Heart right ventricle (tissue), 16 donors: ENCODE data around the gene ANKRD13C. TPM values are rescaled to one million over a fixed set of nuclear protein-coding genes. Genes with fewer than 3 reads are reported as not detected.

ENCODE experiments used
- ATAC-seq, 8 donors: fragments of 200-7000 bp; cut with Tn5 transposase; one replicate each; pipeline ENCODE4 v1.9.1; 2020; ENCODE audit warnings: mild to moderate bottlenecking in 8 of 8, moderate library complexity in 8 of 8, moderate number of reproducible peaks in 1 of 8
- DNase-seq, 2 donors: peaks; one replicate each; pipeline ENCODE4 v3.0.0-alpha.2; 2020
- H3K27ac ChIP-seq, 10 donors: fragments of 200-600 bp; sonication (generic) in 2 of 10; one replicate each; pipeline versions ENCODE4 v1.5.0 to v1.8.0; 2020 to 2022; ENCODE audit warnings: mild to moderate bottlenecking in 3 of 10
- H3K27me3 ChIP-seq, 7 donors: fragments of 200-600 bp; one replicate each; pipeline ENCODE4 v1.8.0; 2021 to 2022; ENCODE audit warnings: mild to moderate bottlenecking in 2 of 7
- H3K36me3 ChIP-seq, 9 donors: fragments of 200-600 bp; sonication (generic) in 1 of 9; one replicate each; pipeline versions ENCODE4 v1.5.0 to v1.8.0; 2020 to 2022; ENCODE audit warnings: mild to moderate bottlenecking in 2 of 9
- H3K4me1 ChIP-seq, 9 donors: fragments of 200-600 bp; sonication (generic) in 1 of 9; one replicate each; pipeline versions ENCODE4 v1.5.0 to v1.8.0; 2020 to 2022; ENCODE audit warnings: mild to moderate bottlenecking in 4 of 9
- H3K4me3 ChIP-seq, 10 donors: fragments of 200-600 bp; sonication (generic) in 2 of 10; one replicate each; pipeline versions ENCODE4 v1.5.0 to v1.8.0; 2020 to 2022; ENCODE audit warnings: mild to moderate bottlenecking in 7 of 10, moderate library complexity in 2 of 10
- H3K9me3 ChIP-seq, 11 donors: fragments of 200-600 bp in 10 of 11; sonication (generic) in 2 of 11; one replicate each; pipeline versions ENCODE4 v1.5.0 to v1.8.0; 2013 to 2022; ENCODE audit warnings: mild to moderate bottlenecking in 2 of 11, control low read depth in 1 of 11, moderate library complexity in 1 of 11
- WGBS, 2 donors: extraction: QIAGEN DNeasy Blood & Tissue Kit; methylation state at CpG; one replicate each; pipeline ENCODE4 v1.1.7; 2013; ENCODE audit warnings: inconsistent platforms in 1 of 2; 5-methylcytosine and 5-hydroxymethylcytosine counted together
- intact Hi-C, 10 donors: fragments of 100-400 bp; cut with DNase I; formaldehyde crosslinking; loops; one replicate each; pipeline versions ENCODE4 v1.11.1 to v1.14.2; 2022
- polyA plus RNA-seq, 2 donors: library from polyadenylated mRNA; stranded (reverse); fragments of 200-250 nt; gene quantifications; one replicate each; pipeline ENCODE4 v1.2.3, GENCODE V29; 2013
- total RNA-seq, 10 donors: library from RNA; stranded (reverse); fragmentation: NEBNext Ultra II Directional in 3 of 10; extraction: Animal tissue kit (Norgen Biotek cat#: 25700) in 3 of 10; gene quantifications; one replicate each; pipeline versions ENCODE4 v1.2.1 to v1.2.4, GENCODE V29; 2021 to 2023
- TF ChIP-seq, protein P1 (sequence below), 9 donors: fragments of 200-600 bp; sonication (generic) in 2 of 9; IDR thresholded peaks; one replicate each; pipeline versions ENCODE4 v1.5.0 to v1.8.0; 2021 to 2022; ENCODE audit warnings: antibody characterized with exemption in 9 of 9, mild to moderate bottlenecking in 5 of 9, moderate library complexity in 1 of 9
- donor health status: Arrhythmogenic right ventricular cardiomyopathy.
- donor health status: ischemic (EF 13 %, LVEDD 7.1; RV severe dilation, severe dysfunction).
- donor health status: healthy with polysubstance abuse.
- donor health status: DM: no; HTN: yes; CAD: no.
- donor health status: DM: no; HTN: no; CAD: no.
- donor health status: ischemic (EF 25% LVEDD 6.9; RV normal size, moderate dysfunction).
- donor health status: ischemic (EF 25% LVEDD 5.7; RV mildly dilated, moderate dysfunction).
- donor health status: healthy.
- donor health status: DM: yes; HTN: yes; CAD: no.
- donor health status: Ischemic cardiomyopathy.
- donor health status: ischemic (EF 35%, LVEDD 5.7; RV mildly dilated, moderate dysfunction).
- donor health status: nonischemic (EF 11% LVEDD 7.7; RV severe dilation, severe dysfunction).
- donor health status: DM: yes; HTN: yes; CAD: no.
- donor health status: PGD.
- donor health status: ischemic (EF 29% LVEDD 5.4; RV normal size, mild dysfunction).
- donor health status: nonischemic (EF 23%, LVEDD 6.1; RV moderate dilation, normal function).

ANKRD13C gene
- total and polyA plus RNA-seq, 12 donors: 5.5 to 12.5 (median 10.1) TPM

DNA sequence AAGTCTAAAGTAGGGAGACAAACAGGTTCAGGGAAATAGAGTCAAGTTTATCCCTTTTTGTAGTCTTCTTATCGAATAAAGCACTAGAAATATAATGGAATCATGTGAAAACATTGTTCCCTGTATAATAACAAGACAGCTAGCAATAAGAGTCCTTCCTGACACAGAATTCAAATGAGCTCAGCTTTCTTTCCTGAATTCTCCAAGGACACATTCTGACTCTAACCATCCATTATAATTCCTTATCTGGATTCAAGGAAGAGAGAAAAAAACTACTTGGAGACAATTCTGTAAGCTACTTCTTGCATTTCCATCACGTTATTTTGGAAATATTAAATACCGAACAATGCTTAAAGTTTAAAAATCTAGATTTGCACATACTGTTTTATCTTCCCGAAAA is 58.8 kb downstream of the ANKRD13C start:
- Histone ChIP-seq H3K36me3 (peaks cover 0 to 98% (median 28%) of the 10 kb centered on the region in 9 donors), H3K9me3 (no peaks in the 10 kb centered on the region), H3K4me1 (no peaks in the 10 kb centered on the region), H3K27ac (no peak overlapping the region), H3K27me3 (no peaks in the 10 kb centered on the region), H3K4me3 (no peak overlapping the region)
- ATAC-seq (no peak), DNase-seq (no peak)
- TF ChIP-seq, protein P1, sequence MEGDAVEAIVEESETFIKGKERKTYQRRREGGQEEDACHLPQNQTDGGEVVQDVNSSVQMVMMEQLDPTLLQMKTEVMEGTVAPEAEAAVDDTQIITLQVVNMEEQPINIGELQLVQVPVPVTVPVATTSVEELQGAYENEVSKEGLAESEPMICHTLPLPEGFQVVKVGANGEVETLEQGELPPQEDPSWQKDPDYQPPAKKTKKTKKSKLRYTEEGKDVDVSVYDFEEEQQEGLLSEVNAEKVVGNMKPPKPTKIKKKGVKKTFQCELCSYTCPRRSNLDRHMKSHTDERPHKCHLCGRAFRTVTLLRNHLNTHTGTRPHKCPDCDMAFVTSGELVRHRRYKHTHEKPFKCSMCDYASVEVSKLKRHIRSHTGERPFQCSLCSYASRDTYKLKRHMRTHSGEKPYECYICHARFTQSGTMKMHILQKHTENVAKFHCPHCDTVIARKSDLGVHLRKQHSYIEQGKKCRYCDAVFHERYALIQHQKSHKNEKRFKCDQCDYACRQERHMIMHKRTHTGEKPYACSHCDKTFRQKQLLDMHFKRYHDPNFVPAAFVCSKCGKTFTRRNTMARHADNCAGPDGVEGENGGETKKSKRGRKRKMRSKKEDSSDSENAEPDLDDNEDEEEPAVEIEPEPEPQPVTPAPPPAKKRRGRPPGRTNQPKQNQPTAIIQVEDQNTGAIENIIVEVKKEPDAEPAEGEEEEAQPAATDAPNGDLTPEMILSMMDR (IDR thresholded peaks at IDR 0.05): no peak
- intact Hi-C loops: no loop called here
- WGBS, 2 donors: 79 to 84% methylated on average over 4 of the region's 4 CpGs

DNA sequence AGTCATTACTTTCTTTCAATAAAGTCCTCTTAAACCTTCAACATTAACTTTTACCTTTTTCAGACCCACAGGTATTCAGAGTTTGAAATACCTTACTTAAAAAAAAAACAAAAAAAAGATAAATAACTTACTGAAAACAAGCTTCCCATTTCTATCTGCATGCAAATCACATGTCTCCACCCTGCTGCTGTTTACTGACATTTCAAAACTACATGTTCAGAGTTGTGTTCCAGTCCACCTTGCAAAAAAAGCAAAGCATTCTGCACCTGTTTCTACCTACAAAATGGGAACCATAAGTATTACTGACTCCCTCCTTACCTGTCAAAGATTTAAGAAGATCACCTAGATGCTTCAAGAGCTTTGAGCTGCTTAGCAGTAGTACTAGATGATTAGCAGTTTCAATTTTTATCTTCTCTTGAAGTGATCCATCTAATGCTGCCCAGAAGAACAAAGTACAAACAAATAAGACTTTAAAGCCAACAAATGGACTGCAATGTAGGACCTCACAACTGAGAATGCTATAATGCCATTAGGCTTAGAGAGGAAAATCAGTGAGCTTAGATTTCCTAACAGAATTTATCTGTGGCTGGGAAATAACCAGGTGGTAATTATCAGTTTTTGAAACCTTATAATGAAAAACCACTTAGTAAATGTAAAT is 61.2 kb downstream of the ANKRD13C start:
- H3K9me3 ChIP-seq: no peaks in the 10 kb centered on the region
- peaks cover 0 to 96% (median 23%) of the 10 kb centered on the region in 9 donors for H3K36me3 ChIP-seq
- peaks cover 0 to 3% (median 0%) of the 10 kb centered on the region in 9 donors for H3K4me1 ChIP-seq
- no peaks in the 10 kb centered on the region for H3K27me3 ChIP-seq
- no peak overlapping the region for H3K4me3 ChIP-seq
- H3K27ac ChIP-seq: no peak overlapping the region
- DNase-seq (no peak), ATAC-seq (no peak)
- TF ChIP-seq, protein P1 (IDR thresholded peaks at IDR 0.05): no peak
- intact Hi-C loops: no loop called here

DNA sequence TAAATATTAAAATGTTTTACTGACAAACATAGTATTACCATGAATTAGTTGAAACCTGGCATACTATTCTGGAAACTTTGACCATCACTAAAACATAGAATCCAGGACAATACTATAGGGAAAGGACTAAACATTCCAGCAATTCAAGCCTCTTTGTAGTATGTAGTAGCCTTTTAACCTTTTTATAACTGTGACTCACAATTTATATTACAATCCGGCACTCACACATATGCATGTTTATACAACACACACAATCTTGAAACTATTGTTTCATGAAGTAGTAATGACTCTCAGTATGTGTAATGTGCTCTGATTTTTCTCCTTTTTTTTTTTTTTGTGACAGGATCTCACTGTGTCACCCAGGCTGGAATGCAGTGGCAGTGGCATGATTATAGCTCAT is 64.3 kb downstream of the ANKRD13C start:
- Histone ChIP-seq H3K27ac (no peak overlapping the region), H3K27me3 (no peaks in the 10 kb centered on the region), H3K4me1 (peaks cover 0 to 4% (median 0%) of the 10 kb centered on the region in 9 donors), H3K9me3 (no peaks in the 10 kb centered on the region), H3K36me3 (peaks cover 0 to 93% (median 21%) of the 10 kb centered on the region in 9 donors), H3K4me3 (no peak overlapping the region)
- ATAC-seq (no peak), DNase-seq (no peak)
- intact Hi-C loops: no loop called here
- WGBS, 2 donors: 91 to 97% methylated on average over 1 of the region's 1 CpG
- TF ChIP-seq, protein P1 (IDR thresholded peaks at IDR 0.05): no peak

DNA sequence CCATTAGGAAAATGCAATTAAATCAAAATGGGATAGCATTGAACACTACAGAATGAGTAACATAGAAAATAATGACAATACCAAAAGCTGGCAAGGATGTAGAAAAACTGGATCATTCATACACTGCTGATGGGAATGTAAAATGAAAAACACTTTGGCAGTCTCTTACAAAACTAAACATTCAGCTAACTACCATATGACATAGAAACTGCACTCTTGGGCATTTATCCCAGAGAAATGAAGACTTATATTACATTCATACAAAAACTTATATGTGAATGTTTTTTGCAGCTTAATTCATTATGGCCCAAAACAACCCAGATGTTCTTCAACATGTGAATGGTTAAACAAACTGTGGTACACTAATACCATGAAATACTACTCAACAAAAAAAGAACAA is 66.4 kb downstream of the ANKRD13C start:
- Histone ChIP-seq H3K9me3 (no peaks in the 10 kb centered on the region), H3K36me3 (peaks cover 0 to 79% (median 18%) of the 10 kb centered on the region in 9 donors), H3K4me3 (no peak overlapping the region), H3K4me1 (peaks cover 0 to 4% (median 0%) of the 10 kb centered on the region in 9 donors), H3K27ac (no peak overlapping the region), H3K27me3 (no peaks in the 10 kb centered on the region)
- TF ChIP-seq, protein P1 (IDR thresholded peaks at IDR 0.05): no peak
- intact Hi-C loops: no loop called here
- DNase-seq (no peak), ATAC-seq (no peak)
